ENCODE results near the gene XYLT1. TPM values are rescaled to one million over a fixed set of nuclear protein-coding genes. Genes with fewer than 3 reads are reported as not detected.

The XYLT1 gene
- polyA plus RNA-seq, 1 of the 3 experiments (the other 2 are of a cell fraction), result 17.6 TPM

DNA sequence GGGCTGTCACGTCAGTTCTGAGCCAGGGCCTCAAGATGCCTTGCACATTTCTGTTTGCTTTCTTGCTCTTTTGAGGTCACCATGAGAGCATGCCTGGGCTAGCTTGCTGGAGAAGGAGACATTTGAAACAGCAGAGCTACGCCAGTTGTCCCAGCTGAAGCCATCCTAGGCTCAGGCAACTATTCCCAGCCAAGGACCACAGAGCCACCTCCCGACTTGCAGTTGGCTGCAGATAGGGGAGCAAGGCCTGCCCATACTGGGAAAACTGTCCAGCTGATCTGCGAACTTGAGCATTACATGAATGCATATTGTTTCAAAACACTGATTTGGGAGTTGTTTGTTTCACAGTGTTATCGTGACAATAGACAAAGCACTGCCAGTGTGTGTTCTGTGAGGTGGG is 340.8 kb downstream of the XYLT1 start:
- Histone ChIP-seq H3K79me2 (ENCODE audit: insufficient read depth) (peaks cover 23% of the 10 kb centered on the region; the same call in 1 of the 2 replicates), H3K4me1 (ENCODE audit: control insufficient read depth in 1 of 2, insufficient read depth in 2 of 2, low read depth in 1 of 2, low read length in 1 of 2) (peaks cover 0 to 8% of the 10 kb centered on the region in 2 experiments; a peak in 1 of 4 replicates), H3K9ac (no peak overlapping the region), H3K4me3 (ENCODE audit: low read depth in 2 of 2, low read length in 1 of 2) (no peak overlapping the region), H2AFZ (ENCODE audit: low read depth) (no peak overlapping the region), H3K27ac (ENCODE audit: low read depth in 2 of 2, low read length in 1 of 2) (no peak overlapping the region), H4K20me1 (ENCODE audit: insufficient read depth) (peaks cover 35% of the 10 kb centered on the region; the same call in 1 of the 2 replicates), H3F3A (replicated peaks; ENCODE audit: insufficient read depth) (peaks cover 17% of the 10 kb centered on the region), H3K27me3 (ENCODE audit: insufficient read depth) (no peaks in the 10 kb centered on the region), H3K9me3 (no peaks in the 10 kb centered on the region), H3K9me2 (no peaks in the 10 kb centered on the region), H3K4me2 (no peak overlapping the region), H3K36me3 (replicated peaks in 1 of 2; ENCODE audit: control insufficient read depth in 1 of 2, insufficient read depth in 2 of 2, low read length in 1 of 2) (peaks cover 57 to 77% of the 10 kb centered on the region in 2 experiments)
- ChIA-PET CTCF (no interaction called here), POLR2A (no interaction called here)
- no peak for TF ChIP-seq GATA2 (CRISPR knock-in tag; IDR thresholded peaks at IDR 0.05)
- WGBS (ENCODE audit: low lambda C conversion rate), result 90% methylated on average over 5 of the region's 5 CpGs
- no peak for DNase-seq

DNA sequence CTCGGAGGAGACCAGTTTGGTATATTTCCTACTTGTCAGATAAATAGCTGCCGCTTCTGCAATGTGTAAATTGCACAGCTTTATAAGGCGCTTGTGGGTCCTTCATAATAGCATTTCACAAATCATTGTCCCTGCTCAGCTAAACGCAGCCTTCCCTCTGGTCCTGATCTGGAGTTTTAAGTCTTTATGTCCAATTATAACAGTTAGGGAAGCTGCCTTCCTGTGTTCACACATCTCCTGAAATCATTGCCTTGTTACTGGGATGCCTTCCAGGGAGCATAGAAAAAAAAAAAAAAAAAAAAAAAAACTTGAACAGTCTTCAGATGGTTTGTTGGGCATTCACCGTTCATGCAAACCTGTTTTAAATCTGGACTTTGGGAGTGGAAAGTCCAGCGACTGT is 342.0 kb downstream of the XYLT1 start:
- ChIA-PET CTCF (no interaction called here), POLR2A (interaction anchor here (0.7 kb wide), 1 partner anchor 144 kb away, joined by 4 read pairs; no protein-coding TSS in a partner anchor)
- Histone ChIP-seq H3K36me3 (replicated peaks in 1 of 2; ENCODE audit: control insufficient read depth in 1 of 2, insufficient read depth in 2 of 2, low read length in 1 of 2) (peaks cover 55 to 80% of the 10 kb centered on the region in 2 experiments), H3K9me3 (no peaks in the 10 kb centered on the region), H3K9ac (no peak overlapping the region), H2AFZ (ENCODE audit: low read depth) (no peak overlapping the region), H3K9me2 (no peaks in the 10 kb centered on the region), H3K4me2 (no peak overlapping the region), H3K27me3 (ENCODE audit: insufficient read depth) (no peaks in the 10 kb centered on the region), H3K4me1 (ENCODE audit: control insufficient read depth in 1 of 2, insufficient read depth in 2 of 2, low read depth in 1 of 2, low read length in 1 of 2) (peaks cover 0 to 8% of the 10 kb centered on the region in 2 experiments; a peak in 1 of 4 replicates), H4K20me1 (ENCODE audit: insufficient read depth) (peaks cover 29% of the 10 kb centered on the region; the same call in 1 of the 2 replicates), H3K4me3 (ENCODE audit: low read depth in 2 of 2, low read length in 1 of 2) (no peak overlapping the region), H3F3A (replicated peaks; ENCODE audit: insufficient read depth) (peaks cover 11% of the 10 kb centered on the region), H3K79me2 (ENCODE audit: insufficient read depth) (peaks cover 22% of the 10 kb centered on the region; the same call in 1 of the 2 replicates), H3K27ac (ENCODE audit: low read depth in 2 of 2, low read length in 1 of 2) (no peak overlapping the region)
- WGBS (ENCODE audit: low lambda C conversion rate), result 82% methylated on average over 6 of the region's 6 CpGs
- no peak for DNase-seq
- no peak for TF ChIP-seq MXI1 (IDR thresholded peaks at IDR 0.05; ENCODE audit: low read depth, low read length)
- no peak for TF ChIP-seq GATA2 (CRISPR knock-in tag; IDR thresholded peaks at IDR 0.05)
- TF ChIP-seq, protein P1, sequence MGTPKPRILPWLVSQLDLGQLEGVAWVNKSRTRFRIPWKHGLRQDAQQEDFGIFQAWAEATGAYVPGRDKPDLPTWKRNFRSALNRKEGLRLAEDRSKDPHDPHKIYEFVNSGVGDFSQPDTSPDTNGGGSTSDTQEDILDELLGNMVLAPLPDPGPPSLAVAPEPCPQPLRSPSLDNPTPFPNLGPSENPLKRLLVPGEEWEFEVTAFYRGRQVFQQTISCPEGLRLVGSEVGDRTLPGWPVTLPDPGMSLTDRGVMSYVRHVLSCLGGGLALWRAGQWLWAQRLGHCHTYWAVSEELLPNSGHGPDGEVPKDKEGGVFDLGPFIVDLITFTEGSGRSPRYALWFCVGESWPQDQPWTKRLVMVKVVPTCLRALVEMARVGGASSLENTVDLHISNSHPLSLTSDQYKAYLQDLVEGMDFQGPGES (IDR thresholded peaks at IDR 0.05; ENCODE audit: low read depth, low read length), result no peak
- no peak for TF ChIP-seq GABPA (IDR thresholded peaks at IDR 0.05; ENCODE audit: low read depth)
- no peak for TF ChIP-seq CHD2 (IDR thresholded peaks at IDR 0.05; ENCODE audit: low read length, partially characterized antibody)
- TF ChIP-seq, protein P2, sequence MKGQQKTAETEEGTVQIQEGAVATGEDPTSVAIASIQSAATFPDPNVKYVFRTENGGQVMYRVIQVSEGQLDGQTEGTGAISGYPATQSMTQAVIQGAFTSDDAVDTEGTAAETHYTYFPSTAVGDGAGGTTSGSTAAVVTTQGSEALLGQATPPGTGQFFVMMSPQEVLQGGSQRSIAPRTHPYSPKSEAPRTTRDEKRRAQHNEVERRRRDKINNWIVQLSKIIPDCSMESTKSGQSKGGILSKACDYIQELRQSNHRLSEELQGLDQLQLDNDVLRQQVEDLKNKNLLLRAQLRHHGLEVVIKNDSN (IDR thresholded peaks at IDR 0.05; ENCODE audit: borderline replicate concordance, low read depth), result no peak
- TF ChIP-seq SMC3 (IDR thresholded peaks at IDR 0.05; ENCODE audit: low read depth, low read length), result no peak
- TF ChIP-seq EZH2phosphoT487 (IDR thresholded peaks at IDR 0.05; ENCODE audit: borderline replicate concordance, low read depth), result no peak
- TF ChIP-seq, protein P3, sequence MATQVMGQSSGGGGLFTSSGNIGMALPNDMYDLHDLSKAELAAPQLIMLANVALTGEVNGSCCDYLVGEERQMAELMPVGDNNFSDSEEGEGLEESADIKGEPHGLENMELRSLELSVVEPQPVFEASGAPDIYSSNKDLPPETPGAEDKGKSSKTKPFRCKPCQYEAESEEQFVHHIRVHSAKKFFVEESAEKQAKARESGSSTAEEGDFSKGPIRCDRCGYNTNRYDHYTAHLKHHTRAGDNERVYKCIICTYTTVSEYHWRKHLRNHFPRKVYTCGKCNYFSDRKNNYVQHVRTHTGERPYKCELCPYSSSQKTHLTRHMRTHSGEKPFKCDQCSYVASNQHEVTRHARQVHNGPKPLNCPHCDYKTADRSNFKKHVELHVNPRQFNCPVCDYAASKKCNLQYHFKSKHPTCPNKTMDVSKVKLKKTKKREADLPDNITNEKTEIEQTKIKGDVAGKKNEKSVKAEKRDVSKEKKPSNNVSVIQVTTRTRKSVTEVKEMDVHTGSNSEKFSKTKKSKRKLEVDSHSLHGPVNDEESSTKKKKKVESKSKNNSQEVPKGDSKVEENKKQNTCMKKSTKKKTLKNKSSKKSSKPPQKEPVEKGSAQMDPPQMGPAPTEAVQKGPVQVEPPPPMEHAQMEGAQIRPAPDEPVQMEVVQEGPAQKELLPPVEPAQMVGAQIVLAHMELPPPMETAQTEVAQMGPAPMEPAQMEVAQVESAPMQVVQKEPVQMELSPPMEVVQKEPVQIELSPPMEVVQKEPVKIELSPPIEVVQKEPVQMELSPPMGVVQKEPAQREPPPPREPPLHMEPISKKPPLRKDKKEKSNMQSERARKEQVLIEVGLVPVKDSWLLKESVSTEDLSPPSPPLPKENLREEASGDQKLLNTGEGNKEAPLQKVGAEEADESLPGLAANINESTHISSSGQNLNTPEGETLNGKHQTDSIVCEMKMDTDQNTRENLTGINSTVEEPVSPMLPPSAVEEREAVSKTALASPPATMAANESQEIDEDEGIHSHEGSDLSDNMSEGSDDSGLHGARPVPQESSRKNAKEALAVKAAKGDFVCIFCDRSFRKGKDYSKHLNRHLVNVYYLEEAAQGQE (IDR thresholded peaks at IDR 0.05; ENCODE audit: low read depth, low read length), result no peak
- no peak for TF ChIP-seq NRF1 (IDR thresholded peaks at IDR 0.05; ENCODE audit: low read depth, low read length)
- no peak for TF ChIP-seq SIN3A (IDR thresholded peaks at IDR 0.05; ENCODE audit: borderline replicate concordance, low read depth, low read length)
- TF ChIP-seq, protein P4, sequence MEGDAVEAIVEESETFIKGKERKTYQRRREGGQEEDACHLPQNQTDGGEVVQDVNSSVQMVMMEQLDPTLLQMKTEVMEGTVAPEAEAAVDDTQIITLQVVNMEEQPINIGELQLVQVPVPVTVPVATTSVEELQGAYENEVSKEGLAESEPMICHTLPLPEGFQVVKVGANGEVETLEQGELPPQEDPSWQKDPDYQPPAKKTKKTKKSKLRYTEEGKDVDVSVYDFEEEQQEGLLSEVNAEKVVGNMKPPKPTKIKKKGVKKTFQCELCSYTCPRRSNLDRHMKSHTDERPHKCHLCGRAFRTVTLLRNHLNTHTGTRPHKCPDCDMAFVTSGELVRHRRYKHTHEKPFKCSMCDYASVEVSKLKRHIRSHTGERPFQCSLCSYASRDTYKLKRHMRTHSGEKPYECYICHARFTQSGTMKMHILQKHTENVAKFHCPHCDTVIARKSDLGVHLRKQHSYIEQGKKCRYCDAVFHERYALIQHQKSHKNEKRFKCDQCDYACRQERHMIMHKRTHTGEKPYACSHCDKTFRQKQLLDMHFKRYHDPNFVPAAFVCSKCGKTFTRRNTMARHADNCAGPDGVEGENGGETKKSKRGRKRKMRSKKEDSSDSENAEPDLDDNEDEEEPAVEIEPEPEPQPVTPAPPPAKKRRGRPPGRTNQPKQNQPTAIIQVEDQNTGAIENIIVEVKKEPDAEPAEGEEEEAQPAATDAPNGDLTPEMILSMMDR (IDR thresholded peaks at IDR 0.05), result no peak
- TF ChIP-seq MEF2A (IDR thresholded peaks at IDR 0.05; ENCODE audit: borderline replicate concordance, low read depth), result no peak
- TF ChIP-seq FOSL2 (IDR thresholded peaks at IDR 0.05; ENCODE audit: borderline replicate concordance, low read depth), result no peak
- TF ChIP-seq RXRA (IDR thresholded peaks at IDR 0.05; ENCODE audit: borderline replicate concordance, low read depth), result no peak
- no peak for TF ChIP-seq FOXM1 (IDR thresholded peaks at IDR 0.05; ENCODE audit: low read depth)
- TF ChIP-seq ELF1 (IDR thresholded peaks at IDR 0.05), result no peak
- TF ChIP-seq, protein P5, sequence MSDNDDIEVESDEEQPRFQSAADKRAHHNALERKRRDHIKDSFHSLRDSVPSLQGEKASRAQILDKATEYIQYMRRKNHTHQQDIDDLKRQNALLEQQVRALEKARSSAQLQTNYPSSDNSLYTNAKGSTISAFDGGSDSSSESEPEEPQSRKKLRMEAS (IDR thresholded peaks at IDR 0.05; ENCODE audit: low read depth), result no peak
- TF ChIP-seq FOXJ3 (CRISPR knock-in tag; IDR thresholded peaks at IDR 0.05), result no peak
- no peak for TF ChIP-seq RFX5 (IDR thresholded peaks at IDR 0.05; ENCODE audit: low read length)

Measured in SK-N-SH (cell line).